Upper lobe of left lung (tissue), 6 donors: Measurements from ENCODE around the gene PRSS3. TPM values are rescaled to one million over a fixed set of nuclear protein-coding genes. Genes with fewer than 3 reads are reported as not detected.

Experiments used
- ATAC-seq, 2 donors: fragments of 200-7000 bp; cut with Tn5 transposase; one replicate each; pipeline ENCODE4 v1.9.1; 2022; ENCODE audit warnings: mild to moderate bottlenecking in 2 of 2, moderate library complexity in 2 of 2; ENCODE audit not compliant: low FRiP score in 2 of 2
- DNase-seq, 2 donors: peaks; one replicate each; pipeline ENCODE4 v3.0.0-alpha.2; 2019 to 2020
- H3K27ac ChIP-seq, 4 donors: fragments of 200-600 bp; sonication (generic); one replicate each; pipeline ENCODE4 v1.5.1; 2016 to 2019
- H3K27me3 ChIP-seq, 4 donors: fragments of 200-600 bp; sonication (generic); one replicate each; pipeline ENCODE4 v1.5.1; 2017 to 2019
- H3K36me3 ChIP-seq, 4 donors: fragments of 200-600 bp; sonication (generic); one replicate each; pipeline ENCODE4 v1.5.1; 2016 to 2019
- H3K4me1 ChIP-seq, 4 donors: fragments of 200-600 bp; sonication (generic); one replicate each; pipeline ENCODE4 v1.5.1; 2018 to 2019
- H3K4me3 ChIP-seq, 4 donors: fragments of 200-600 bp; sonication (generic); one replicate each; pipeline ENCODE4 v1.5.1; 2017 to 2019; ENCODE audit warnings: mild to moderate bottlenecking in 2 of 4, moderate library complexity in 1 of 4
- H3K9me3 ChIP-seq, 4 donors: fragments of 200-600 bp; sonication (generic); one replicate each; pipeline ENCODE4 v1.5.1; 2018 to 2019
- EP300 ChIP-seq, 4 donors: sonication (generic); formaldehyde crosslinking; IDR thresholded peaks; one replicate each; pipeline ENCODE4 v1.5.1; 2017; ENCODE audit warnings: antibody characterized with exemption in 4 of 4, control low read depth in 2 of 4
- POLR2A ChIP-seq, 4 donors: fragments of 450-650 bp; IDR thresholded peaks; one replicate each; pipeline ENCODE4 v1.5.1; 2016 to 2017; ENCODE audit warnings: antibody characterized with exemption in 4 of 4, mild to moderate bottlenecking in 2 of 4
- POLR2AphosphoS5 ChIP-seq, 2 donors: sonication (generic); formaldehyde crosslinking; IDR thresholded peaks; one replicate each; pipeline ENCODE4 v1.5.1; 2017; ENCODE audit warnings: antibody characterized with exemption in 2 of 2
- WGBS, 2 donors: methylation state at CpG; one replicate each; pipeline ENCODE4 v1.1.5; 2017 to 2018; 5-methylcytosine and 5-hydroxymethylcytosine counted together
- total RNA-seq, 6 donors: library from RNA; depleted of rRNA in 4 of 6; stranded (reverse); fragments of >200 nt in 4 of 6; gene quantifications; one replicate each; pipeline versions ENCODE4 v1.1.0 to v1.2.1, GENCODE V29; 2016 to 2021
- TF ChIP-seq, protein P1 (sequence below), 6 experiments: fragments of 450-650 bp in 4 of 6; fragments of 200-600 bp in 2 of 6; sonication (generic) in 2 of 6; IDR thresholded peaks; one replicate each; pipeline ENCODE4 v1.5.1; 2016 to 2019; ENCODE audit warnings: antibody characterized with exemption in 6 of 6
- donor health status: DM: no; HTN: no; CAD: no; lungs with moderate emphysema.
- donor health status: DM: no; HTN: yes; CAD: no; lungs with severe emphysema.

PRSS3 gene
- total RNA-seq, 6 donors from 2014 or later, result 0.69 to 2.1 TPM; not detected in 4

DNA sequence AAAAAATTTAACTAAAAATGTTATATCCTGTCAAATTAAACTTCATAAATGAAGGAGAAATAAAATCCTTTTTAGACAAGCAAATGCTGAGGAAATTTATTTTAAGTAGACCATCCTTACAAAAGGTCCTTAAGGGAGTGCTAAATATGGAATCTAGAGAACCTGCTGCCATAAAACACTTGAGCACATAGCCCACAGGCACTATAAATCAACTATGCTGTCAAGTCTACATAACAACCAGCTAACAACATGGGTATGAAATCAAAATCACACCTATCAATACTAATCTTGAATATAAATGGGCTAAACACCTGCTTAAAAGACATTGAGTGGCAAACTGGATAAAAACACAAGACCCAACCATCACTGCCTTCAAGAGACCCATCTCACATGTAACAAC is 15.1 kb upstream of the PRSS3 start:
- Histone ChIP-seq H3K4me1 (peaks cover 0 to 13% (median 2%) of the 10 kb centered on the region in 4 donors), H3K9me3 (no peaks in the 10 kb centered on the region), H3K27ac (no peak overlapping the region), H3K36me3 (no peaks in the 10 kb centered on the region), H3K27me3 (no peaks in the 10 kb centered on the region), H3K4me3 (no peak overlapping the region)
- ATAC-seq (no peak), DNase-seq (no peak)
- TF ChIP-seq EP300 (IDR thresholded peaks at IDR 0.05) (no peak), POLR2A (IDR thresholded peaks at IDR 0.05) (no peak), POLR2AphosphoS5 (IDR thresholded peaks at IDR 0.05) (no peak)
- TF ChIP-seq, protein P1, sequence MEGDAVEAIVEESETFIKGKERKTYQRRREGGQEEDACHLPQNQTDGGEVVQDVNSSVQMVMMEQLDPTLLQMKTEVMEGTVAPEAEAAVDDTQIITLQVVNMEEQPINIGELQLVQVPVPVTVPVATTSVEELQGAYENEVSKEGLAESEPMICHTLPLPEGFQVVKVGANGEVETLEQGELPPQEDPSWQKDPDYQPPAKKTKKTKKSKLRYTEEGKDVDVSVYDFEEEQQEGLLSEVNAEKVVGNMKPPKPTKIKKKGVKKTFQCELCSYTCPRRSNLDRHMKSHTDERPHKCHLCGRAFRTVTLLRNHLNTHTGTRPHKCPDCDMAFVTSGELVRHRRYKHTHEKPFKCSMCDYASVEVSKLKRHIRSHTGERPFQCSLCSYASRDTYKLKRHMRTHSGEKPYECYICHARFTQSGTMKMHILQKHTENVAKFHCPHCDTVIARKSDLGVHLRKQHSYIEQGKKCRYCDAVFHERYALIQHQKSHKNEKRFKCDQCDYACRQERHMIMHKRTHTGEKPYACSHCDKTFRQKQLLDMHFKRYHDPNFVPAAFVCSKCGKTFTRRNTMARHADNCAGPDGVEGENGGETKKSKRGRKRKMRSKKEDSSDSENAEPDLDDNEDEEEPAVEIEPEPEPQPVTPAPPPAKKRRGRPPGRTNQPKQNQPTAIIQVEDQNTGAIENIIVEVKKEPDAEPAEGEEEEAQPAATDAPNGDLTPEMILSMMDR (IDR thresholded peaks at IDR 0.05), result no peak

DNA sequence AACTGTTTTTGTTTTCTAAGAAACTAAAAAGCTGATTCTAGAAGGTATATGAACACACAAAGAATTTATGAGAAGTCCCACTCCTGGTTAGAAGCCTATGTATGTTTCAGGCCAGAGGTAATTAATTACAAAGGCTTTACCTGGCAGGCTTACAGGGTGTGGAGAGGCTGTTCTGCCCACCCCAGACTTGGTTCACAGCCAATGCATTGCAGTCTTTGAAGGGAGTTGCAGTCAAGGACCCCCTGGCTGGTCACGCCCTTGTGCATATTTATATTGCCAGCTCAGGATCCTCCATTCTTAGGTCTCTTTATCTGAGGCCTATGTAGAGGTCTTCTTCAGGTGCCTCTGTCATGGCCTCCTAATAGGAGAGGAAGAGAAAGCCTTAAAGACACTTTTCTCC is 13.6 kb upstream of the PRSS3 start:
- Histone ChIP-seq H3K27ac (peak overlapping the region in 1 of 4 donors; percentile 1), H3K4me3 (no peak overlapping the region), H3K4me1 (peaks cover 0 to 13% (median 2%) of the 10 kb centered on the region in 4 donors), H3K27me3 (no peaks in the 10 kb centered on the region), H3K36me3 (no peaks in the 10 kb centered on the region), H3K9me3 (no peaks in the 10 kb centered on the region)
- no peak for ATAC-seq
- no peak for DNase-seq
- TF ChIP-seq POLR2AphosphoS5 (IDR thresholded peaks at IDR 0.05) (no peak), POLR2A (IDR thresholded peaks at IDR 0.05) (no peak), EP300 (IDR thresholded peaks at IDR 0.05) (no peak)
- TF ChIP-seq, protein P1 (IDR thresholded peaks at IDR 0.05), result no peak
- 56 to 67% methylated on average over 1 of the region's 1 CpG for WGBS, 2 donors

GRCh38 chr9:33782395-33783152 is 12.8 kb upstream of the PRSS3 start:
- Histone ChIP-seq H3K36me3 (no peaks in the 10 kb centered on the region), H3K9me3 (no peaks in the 10 kb centered on the region), H3K4me1 (peaks cover 0 to 13% (median 2%) of the 10 kb centered on the region in 4 donors), H3K27ac (peak overlapping the region in 1 of 4 donors; percentile 1), H3K4me3 (no peak overlapping the region), H3K27me3 (no peaks in the 10 kb centered on the region)
- ATAC-seq (no peak), DNase-seq (no peak)
- TF ChIP-seq, protein P1 (IDR thresholded peaks at IDR 0.05), result no peak
- no peak for TF ChIP-seq POLR2AphosphoS5 (IDR thresholded peaks at IDR 0.05)
- TF ChIP-seq EP300 (IDR thresholded peaks at IDR 0.05), result no peak
- no peak for TF ChIP-seq POLR2A (IDR thresholded peaks at IDR 0.05)
- WGBS, 2 donors, result 22% methylated on average over 4 of the region's 4 CpGs

- ATAC-seq, result no peak
- peaks cover 0 to 13% (median 2%) of the 10 kb centered on the region in 4 donors for H3K4me1 ChIP-seq
- no peak overlapping the region for H3K27ac ChIP-seq
- H3K36me3 ChIP-seq, result no peaks in the 10 kb centered on the region
- H3K27me3 ChIP-seq, result no peaks in the 10 kb centered on the region
- no peak overlapping the region for H3K4me3 ChIP-seq
- no peak for TF ChIP-seq EP300 (IDR thresholded peaks at IDR 0.05)
- TF ChIP-seq, protein P1 (IDR thresholded peaks at IDR 0.05), result no peak
- no peak for TF ChIP-seq POLR2A (IDR thresholded peaks at IDR 0.05)
- no peak for TF ChIP-seq POLR2AphosphoS5 (IDR thresholded peaks at IDR 0.05)
- no peaks in the 10 kb centered on the region for H3K9me3 ChIP-seq
- 82 to 92% methylated on average over 5 of the region's 5 CpGs for WGBS, 2 donors
- no peak for DNase-seq
Measured at GRCh38 chr9:33785914-33786313, 9.4 kb upstream of the PRSS3 start.

- Histone ChIP-seq H3K9me3 (no peaks in the 10 kb centered on the region), H3K27me3 (no peaks in the 10 kb centered on the region), H3K27ac (no peak overlapping the region), H3K4me3 (no peak overlapping the region), H3K4me1 (peaks cover 0 to 13% (median 2%) of the 10 kb centered on the region in 4 donors), H3K36me3 (no peaks in the 10 kb centered on the region)
- no peak for DNase-seq
- TF ChIP-seq POLR2A (IDR thresholded peaks at IDR 0.05), result no peak
- no peak for TF ChIP-seq POLR2AphosphoS5 (IDR thresholded peaks at IDR 0.05)
- TF ChIP-seq, protein P1 (IDR thresholded peaks at IDR 0.05), result no peak
- no peak for TF ChIP-seq EP300 (IDR thresholded peaks at IDR 0.05)
- no peak for ATAC-seq
- 93 to 100% methylated on average over 2 of the region's 2 CpGs for WGBS, 2 donors
Measured at GRCh38 chr9:33786681-33787080, 8.7 kb upstream of the PRSS3 start.
